GM19467 (cell line): ENCODE results near the gene PRORP.
"Not testable (repeated sequence)": the region's sequence is repeated elsewhere in the genome, so short reads cannot be mapped to it uniquely, and the experiment has no call there.

Experiments
- ATAC-seq: cut with Tn5 transposase; IDR thresholded peaks from one replicate; pipeline ENCODE4 v1.9.1; 2021; ENCODE audit warnings: mild to moderate bottlenecking, moderate library complexity; ENCODE audit not compliant: unreplicated experiment

PRORP gene

DNA sequence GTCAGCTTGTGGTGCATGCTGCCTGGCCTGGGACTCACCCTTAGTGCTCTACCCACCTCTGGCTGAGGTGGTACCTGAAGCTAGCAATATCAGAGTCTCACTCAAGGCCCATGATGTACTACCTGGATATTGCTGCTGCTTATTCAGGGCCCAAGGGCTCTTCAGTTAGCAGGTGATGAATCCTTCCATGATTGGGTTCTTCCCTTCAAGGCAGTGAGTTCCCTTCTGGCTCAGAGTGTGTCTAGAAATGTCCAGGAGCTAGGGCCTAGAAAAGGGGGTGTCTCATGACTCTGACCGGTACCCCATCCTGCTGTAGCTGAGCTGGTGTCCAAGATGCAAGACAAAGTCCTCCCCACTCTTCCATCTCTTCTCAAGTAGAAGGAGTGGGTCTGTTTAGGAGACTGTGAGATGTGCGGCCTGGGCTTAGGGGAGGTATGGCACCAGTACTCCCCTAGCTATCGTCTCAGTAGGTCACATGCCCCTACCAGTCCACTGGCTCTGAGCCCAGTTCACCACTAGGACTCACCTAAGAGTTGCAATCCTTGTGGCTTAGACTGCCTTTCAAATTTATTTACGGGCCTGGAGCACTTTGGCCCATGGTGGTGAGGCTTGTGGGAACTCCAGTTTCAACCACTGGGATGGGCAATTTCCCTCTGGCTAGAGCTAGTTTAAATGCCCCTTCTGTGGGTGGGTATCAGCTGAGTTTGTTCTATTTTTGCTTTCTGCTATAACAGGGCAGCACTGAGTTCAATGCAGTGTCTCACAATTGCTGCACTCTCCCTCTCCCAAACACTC, 12.2 kb downstream of the PRORP start:
- no peak for ATAC-seq

DNA sequence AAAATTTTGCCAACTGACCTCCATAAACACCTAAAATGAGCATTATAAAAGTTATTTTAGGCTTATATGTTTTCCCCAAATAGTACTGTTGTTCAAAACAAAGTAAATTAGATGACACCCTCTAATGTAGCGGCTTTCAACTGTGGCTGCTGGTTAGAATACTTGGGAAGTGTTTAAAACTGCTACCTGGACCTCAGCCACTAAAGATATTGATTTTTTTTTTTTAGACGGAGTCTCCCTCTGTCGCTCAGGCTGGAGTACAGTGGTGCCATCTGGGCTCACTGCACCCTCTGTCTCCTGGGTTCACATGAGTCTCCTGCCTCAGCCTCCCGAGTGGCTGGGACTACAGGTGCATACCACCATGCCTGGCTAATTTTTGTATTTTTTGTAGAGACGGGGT, 16.2 kb downstream of the PRORP start:
- no peak for ATAC-seq

DNA sequence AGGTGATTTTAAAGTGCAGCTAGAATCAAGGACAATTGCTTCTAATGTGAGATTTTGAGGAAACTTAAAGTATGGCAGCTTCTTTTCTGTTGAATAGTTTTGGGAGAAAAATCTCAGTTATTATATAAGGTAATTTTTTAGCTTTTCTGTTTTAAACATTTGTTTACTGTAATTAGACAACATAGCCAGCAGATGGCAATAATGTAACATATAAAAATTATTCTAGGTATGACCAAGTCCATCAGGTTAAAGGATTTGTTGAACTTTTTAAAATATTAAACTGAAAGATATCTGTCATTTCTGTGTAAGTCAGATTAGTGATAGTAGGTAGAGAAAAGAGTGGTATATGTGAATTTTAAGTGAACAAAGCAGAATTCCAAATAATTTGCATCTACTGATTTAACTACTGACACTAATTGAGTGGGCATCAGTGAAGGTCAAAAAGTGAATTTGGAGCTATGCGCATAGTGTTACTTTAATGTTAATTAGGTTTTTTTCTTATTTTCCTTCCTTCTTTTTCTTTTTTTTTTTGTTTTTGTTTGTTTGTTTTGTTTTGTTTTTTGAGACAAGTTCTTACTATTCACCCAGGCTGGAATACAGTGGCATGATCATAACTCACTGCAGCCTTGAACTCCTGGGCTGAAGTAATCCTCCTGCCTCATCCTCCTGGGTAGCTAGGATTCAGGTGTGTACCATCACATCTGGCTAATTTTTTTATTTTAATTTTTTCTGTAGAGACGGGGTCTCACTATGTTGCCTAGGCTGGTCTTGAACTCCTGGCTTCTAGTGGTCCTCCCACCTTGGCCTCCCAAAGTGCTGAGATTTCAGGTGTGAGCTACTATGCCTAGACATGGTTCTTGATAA, 18.6 kb downstream of the PRORP start:
- ATAC-seq, result no peak

DNA sequence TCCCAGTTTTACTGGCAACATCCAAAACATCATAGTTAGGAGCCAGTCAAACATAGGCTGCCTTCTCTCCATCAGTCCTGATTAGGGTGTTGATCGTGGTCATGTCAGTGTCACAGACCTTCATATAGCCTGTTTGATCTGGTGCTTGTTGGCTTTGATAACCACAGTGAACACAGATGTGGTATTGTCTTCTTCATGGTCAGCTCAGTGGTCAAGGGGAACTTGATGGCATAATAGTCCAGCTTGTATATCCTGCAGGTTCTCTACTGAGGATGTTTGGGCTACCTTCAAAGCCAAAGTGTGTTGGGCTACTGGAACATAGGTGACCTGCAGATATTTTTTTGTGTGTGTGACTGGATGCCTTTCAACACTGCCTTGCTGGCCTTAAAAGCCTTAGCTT, 21.7 kb downstream of the PRORP start:
- no peak for ATAC-seq

DNA sequence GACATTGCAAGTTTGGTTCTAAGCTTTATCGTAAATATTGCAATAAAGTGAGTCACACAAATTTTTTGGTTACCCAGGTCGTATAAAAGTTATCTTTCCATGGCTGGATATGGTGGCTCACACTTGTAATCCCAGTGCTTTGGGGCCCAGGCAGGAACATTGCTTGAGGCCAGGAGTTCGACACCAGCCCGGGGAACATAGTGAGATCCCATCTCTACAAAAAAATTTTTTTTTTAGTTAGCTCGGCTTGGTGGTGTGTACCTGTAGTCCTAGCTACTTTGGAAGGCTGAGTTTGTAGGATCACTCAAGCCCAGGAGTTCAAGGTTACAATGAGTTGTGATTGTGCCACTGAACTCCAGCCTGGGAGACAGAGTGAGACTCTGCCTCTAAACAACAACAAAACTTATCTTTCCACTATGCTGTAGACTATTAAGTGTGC, 24.4 kb downstream of the PRORP start:
- no peak for ATAC-seq

DNA sequence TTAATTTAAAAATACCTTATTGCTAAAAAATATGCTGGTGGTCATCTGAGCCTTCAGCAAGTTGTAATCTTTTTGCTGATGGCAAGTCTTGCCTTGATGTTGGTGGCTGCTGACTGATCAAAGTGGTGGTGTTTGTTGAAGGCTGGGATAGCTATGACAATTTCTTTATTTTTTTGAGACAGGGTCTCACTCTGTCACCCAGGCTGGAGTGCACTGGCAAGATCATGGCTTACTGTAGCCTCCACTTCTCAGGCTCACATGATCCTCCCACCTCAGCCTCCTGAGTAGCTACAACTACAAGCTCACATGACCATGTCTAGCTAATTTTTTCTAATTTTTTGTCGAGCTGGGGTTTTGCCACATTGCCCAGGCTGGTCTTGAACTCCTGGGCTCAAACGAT, 24.8 kb downstream of the PRORP start:
- ATAC-seq, result no peak

DNA sequence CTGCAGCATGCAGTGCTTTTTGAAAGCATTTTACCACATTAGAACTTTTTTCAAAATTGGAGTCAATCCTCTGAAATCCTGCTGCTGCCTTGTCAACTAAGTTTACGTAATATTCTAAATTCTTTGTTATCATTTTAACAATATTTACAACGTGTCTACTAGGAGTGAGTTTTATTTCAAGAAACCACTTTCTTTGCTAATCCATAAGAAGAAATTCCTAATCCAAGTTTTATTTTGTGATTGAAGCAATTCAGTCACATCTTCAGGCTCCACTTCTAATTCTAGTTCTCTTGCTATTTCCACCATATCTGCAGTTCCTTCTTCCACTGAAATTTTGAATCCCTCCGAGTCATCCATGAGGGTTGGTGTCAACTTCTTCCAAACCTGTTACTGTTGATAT, 25.4 kb downstream of the PRORP start:
- ATAC-seq, result no peak

DNA sequence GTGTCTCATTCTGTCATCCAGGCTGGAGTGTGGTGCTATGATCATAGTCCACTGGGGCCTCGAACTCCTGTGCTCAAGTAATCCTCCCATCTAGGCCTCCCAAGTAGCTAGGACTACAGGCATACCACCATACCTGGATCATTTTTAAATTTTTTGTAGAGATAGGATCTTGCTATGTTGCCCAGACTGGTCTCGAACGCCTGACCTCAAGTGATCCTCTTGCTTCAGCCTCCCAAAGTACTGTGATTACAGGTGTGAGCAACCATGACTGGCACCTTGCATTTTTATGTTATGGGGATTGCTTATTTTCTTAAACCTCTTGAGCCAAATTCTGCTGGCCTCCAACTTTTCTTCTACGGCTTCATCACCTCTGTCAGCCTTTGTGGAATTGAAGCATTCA, 26.9 kb downstream of the PRORP start:
- ATAC-seq, result no peak

DNA sequence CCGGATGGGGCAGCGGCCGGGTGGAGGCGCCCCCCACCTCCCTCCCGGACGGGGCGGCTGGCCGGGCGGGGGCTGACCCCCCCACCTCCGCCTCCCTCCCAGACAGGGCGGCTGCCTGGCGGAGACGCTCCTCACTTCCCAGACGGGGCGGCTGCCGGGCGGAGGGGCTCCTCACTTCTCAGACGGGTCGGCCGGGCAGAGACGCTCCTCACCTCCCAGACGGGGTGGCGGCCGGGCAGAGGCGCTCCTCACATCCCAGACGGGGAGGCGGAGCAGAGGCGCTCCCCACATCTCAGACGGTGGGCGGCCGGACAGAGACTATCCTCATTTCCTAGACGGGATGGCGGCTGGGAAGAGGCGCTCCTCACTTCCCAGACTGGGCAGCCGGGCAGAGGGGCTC, 30.2 kb downstream of the PRORP start:
- ATAC-seq, result not testable (repeated sequence)

DNA sequence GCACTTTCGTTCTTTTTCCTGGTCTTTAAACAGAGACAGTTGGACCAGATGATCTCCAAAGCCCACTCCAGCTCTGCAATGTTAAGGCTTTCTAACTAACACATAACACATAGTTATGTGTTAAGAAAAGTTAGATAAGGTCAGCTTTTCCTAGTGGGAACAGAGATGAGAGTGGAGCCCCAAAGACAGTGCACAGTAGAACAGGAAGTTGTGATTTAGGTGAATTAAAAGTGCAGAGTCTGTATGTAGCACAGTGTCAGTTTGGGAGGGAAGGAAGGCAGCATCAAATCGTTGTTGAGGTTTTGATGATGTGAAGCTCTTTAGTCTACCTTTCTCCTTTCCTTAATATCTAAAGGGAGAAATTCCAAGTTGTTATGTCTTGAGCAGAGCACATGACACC, 31.7 kb downstream of the PRORP start:
- no peak for ATAC-seq

DNA sequence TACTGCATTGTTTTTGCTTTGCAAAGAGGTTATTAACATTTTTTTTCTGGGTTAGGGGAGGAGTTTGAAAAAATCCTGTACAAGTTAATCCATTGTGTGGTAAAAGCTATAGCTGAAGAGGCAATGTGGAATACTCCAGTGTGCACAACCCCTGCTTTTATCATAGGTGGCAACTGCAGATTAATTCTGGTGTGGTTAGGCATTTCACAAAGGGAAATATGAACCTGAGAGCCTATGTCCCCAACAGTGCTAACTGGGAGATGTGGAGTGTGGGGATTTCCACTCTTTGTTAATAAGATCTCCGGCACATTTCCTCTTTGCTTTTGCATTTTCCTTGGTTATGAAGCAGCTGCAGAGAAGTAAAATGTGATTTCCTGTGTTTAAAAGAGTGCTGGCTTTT, 33.6 kb downstream of the PRORP start:
- ATAC-seq, result no peak

DNA sequence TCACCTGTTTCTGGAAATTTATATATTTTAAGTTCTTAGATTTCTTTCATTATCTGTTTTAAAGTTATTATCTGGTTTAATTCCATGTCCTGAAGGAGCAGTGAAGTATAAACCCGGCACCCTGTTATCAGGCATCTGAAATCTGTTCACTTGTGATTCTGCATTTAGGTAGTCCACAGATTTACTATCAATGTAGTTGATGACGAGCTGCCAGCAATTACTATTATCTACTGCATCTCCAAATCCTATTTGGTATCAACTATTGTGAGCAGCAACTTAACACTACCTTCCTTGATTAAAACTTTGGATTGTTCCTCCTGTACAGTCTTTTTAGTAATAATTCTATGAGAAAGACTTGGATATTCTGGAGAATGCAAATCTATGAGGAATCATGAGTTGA, 36.1 kb downstream of the PRORP start:
- ATAC-seq, result no peak

DNA sequence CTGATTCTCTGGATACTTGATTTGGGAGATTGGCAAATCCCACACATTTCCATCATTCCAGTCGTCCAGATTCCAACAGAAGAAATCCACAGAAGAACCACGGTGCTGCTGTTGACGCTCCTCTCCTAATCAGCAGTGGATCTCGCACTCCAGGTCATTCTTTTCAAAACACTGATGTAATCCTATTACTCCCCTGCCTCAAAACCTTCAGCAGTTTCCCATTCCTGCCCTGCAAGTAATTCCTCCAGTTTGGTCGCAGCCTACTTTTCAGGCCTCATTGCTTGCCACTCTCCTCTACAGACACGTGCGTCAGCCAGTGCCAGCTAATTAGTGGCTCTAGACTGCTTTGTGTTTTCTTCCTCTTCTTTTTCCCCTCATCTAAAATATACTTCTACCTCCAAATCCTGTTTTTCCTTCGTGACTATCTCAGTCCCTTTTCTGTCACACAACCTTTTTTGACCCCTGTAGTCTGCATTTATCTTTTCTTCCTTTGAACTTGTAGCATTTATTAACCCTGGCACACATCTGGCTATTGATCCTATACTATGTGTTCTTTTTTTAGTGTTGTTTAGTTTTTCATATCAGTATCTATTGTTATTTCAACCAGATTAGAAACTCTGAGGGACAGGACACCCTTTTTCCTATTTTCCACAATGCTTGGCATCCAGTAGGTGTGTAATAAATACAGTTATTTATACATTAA, 36.8 kb downstream of the PRORP start:
- no peak for ATAC-seq

DNA sequence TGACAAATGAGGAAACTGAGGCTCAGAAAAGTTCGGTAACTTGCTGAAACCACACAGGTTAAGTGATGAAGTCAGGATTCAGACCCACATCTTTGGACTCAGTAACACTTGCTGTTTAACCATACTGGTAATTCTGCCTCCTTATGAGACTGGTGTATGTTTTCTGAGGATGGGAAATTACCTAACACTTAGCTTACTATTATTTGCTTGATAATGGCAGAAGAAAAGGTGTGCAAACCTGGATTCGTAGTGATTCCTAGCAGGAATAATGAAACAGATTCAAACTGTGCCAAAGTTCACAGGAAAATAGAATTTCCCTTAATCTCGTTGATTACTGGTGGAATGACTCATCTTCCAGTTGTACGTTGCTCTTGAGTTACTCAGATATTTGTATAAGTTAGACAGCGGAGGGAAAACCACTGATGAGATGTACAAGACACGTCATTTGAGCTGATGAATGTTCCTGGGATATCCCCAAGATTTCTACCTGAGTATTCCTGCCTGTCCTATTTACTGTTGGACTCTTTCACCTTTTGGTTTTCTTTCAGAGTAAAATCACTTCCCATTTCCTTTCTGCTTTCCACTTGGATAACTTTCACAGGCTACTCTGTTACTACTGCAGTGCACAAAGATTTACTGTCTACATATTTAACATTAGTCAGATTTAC, 37.5 kb downstream of the PRORP start:
- no peak for ATAC-seq

DNA sequence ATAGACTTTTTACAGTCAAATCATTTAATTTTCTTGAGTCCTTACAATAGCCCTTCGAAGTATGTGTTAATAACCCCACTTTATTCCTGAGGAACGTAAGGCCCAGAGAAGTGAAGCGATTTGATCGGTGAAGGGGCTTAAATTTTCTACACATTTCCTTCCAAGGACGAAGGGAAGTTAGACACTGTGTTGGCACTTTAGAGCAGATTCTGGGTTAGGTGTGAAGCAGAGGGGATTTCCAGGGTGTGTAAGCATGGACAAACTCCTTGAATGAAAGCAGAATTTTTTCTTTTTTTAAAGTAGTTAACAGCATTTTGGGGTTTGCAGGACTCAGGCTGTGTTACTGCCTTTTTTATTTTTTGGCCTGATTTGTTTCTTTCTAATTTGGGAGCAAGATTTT, 38.9 kb downstream of the PRORP start:
- no peak for ATAC-seq

DNA sequence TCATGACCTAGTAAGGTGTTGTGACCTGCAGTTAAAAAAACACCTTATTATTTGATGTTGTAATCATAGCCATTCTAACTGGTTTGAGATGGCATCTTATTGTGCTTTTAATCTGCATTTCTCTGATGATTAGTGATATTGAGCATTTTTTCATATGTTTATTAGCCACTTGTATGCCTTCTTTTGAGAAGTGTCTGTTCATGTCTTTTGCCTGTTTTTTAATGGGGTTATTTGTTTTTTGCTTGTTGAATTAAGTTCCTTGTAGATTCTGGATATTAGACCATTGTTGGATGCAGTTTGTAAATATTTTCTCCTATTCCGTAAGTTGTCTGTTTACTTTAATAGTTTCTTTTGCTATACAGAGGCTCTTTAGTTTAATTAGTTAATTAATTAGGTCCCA, 41.0 kb downstream of the PRORP start:
- ATAC-seq, result no peak

DNA sequence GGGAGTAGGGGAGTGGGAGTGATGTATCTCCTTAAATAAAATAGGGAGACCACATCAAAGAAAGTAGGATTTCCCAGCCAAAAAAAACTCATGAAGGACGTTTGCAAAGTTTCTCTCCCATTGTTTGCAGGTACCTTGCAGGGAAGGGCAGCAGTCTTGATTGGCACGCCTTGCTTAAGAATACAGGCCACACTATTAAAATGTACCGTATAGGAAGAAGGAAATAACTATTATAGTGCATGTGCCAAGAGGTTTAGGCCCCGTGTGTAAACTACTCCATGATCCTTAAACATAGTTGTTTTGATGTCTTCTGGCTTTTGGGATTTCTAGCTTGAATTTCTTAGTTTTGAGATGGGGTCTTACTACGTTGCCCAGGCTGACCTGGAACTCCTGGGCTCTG, 42.5 kb downstream of the PRORP start:
- ATAC-seq, result no peak

DNA sequence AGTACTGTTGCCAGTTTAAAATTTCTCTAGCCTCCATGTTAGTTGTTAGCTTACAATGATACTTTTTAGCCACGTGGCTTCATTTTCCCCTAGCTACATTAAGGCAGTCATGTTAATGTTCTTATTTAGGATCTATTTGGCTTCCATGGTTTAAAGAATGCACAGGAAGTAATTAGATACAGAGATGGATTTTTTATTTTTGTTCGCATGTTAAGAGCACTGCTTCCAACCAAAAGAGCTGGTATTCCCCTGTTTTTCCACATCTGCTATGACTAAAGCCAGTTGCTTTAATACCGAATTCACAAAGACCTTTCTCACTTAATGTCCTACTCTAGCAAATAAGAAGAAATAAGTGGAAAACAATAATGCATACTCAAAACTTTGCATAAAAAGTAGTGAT, 45.1 kb downstream of the PRORP start:
- no peak for ATAC-seq
